Mesodermal cell (in vitro differentiated cells): Measurements from ENCODE around the gene GLTP.

Experiments used
- H3K27ac ChIP-seq: 2 replicates; pipeline ENCODE4 v1.7.0; 2013; ENCODE audit warnings: mild to moderate bottlenecking, low read depth, low read length, moderate library complexity; ENCODE audit not compliant: severe bottlenecking
- H3K36me3 ChIP-seq: 2 replicates; pipeline ENCODE4 v1.7.1; 2013; ENCODE audit warnings: mild to moderate bottlenecking, low read length, moderate library complexity; ENCODE audit not compliant: control insufficient read depth, insufficient read depth
- H3K4me1 ChIP-seq: one replicate; pipeline ENCODE4 v1.7.1; 2013; ENCODE audit warnings: mild to moderate bottlenecking, low read length; ENCODE audit not compliant: insufficient read depth, control insufficient read depth, poor library complexity, severe bottlenecking
- H3K4me3 ChIP-seq: 2 replicates; pipeline ENCODE4 v1.7.0; 2013; ENCODE audit warnings: low read length, control low read depth, mild to moderate bottlenecking; ENCODE audit not compliant: insufficient read depth, poor library complexity, severe bottlenecking; ENCODE audit errors: extremely low read depth
- H3K9me3 ChIP-seq: 2 replicates; pipeline ENCODE4 v1.7.1; 2013; ENCODE audit warnings: mild to moderate bottlenecking, low read length, moderate library complexity; ENCODE audit not compliant: control insufficient read depth
- WGBS, 2 experiments: methylation state at CpG; one replicate each; pipeline ENCODE4 v1.1.5; 2013; ENCODE audit warnings: missing lambda C conversion rate in 2 of 2; ENCODE audit not compliant: insufficient coverage in 2 of 2; 5-methylcytosine and 5-hydroxymethylcytosine counted together

The GLTP gene

DNA sequence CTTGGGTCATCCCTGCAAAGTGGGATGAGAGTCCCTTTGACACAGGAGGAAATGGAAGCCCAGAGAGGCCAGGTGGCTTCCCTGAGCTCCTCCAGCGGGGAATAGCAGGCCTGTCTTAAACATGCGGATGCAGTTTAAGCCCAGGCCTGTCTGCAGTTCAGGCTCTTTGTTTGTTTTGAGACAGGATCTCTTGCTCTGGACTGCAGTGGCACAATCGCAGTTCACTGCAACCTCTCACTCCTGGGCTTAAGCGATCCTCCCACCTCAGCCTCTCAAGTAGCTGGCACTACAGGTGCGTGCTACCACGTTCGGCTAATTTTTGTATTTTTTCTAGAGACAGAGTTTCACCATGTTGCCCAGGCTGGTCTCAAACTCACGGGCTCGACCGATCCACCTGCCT, 50.7 kb downstream of the GLTP start:
- Histone ChIP-seq H3K4me3 (no peak overlapping the region), H3K27ac (no peak overlapping the region)

DNA sequence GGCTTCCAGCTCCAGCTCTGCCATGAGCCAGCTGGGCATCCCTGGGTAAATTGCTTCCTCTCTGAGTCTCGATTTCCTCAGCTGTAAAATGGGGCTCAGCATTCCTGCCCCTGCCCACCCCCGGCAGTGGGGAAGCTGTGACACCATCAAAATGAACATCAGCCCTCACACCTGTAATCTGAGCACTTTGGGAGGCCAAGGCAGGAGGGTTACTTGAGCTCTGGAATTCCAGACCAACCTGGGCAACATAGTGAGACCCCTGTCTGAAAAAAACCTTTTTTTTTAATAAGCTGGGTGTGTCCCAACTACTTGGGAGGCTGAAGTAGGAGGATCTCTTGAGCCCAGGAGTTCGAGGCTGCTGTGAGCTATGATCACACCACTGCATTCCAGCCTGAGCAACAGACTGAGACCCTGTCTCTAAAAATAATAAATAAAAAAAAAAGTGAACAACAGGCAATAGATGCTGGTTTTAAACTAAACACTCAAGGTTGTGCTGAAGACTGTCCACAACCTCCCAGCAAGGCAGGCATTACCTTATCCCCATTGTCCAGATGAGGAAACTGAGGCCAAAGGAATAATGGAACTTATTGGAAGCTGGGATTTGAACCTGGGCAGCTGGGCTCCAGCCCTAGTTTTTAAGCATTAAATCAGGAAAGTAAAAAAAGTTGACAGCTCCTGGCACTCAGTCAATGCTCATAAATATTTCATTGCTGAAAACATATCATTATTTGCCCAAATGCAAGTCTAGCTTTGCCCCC, 51.4 kb downstream of the GLTP start:
- H3K27ac ChIP-seq, result no peak overlapping the region
- no peak overlapping the region for H3K4me3 ChIP-seq
- WGBS, 2 experiments, result 88% methylated on average over 1 of the region's 3 CpGs; no CpG with 5 or more reads in 1 of the 2 experiments
- H3K9me3 ChIP-seq, result no peaks in the 10 kb centered on the region
- H3K4me1 ChIP-seq, result no peaks in the 10 kb centered on the region
- no peaks in the 10 kb centered on the region for H3K36me3 ChIP-seq

More for the DNA sequence above, 50.7 kb downstream of the GLTP start:
- Histone ChIP-seq H3K36me3 (no peaks in the 10 kb centered on the region), H3K4me1 (no peaks in the 10 kb centered on the region), H3K9me3 (no peaks in the 10 kb centered on the region)
- WGBS, 2 experiments, result 81 to 85% methylated on average over 10 of the region's 10 CpGs

DNA sequence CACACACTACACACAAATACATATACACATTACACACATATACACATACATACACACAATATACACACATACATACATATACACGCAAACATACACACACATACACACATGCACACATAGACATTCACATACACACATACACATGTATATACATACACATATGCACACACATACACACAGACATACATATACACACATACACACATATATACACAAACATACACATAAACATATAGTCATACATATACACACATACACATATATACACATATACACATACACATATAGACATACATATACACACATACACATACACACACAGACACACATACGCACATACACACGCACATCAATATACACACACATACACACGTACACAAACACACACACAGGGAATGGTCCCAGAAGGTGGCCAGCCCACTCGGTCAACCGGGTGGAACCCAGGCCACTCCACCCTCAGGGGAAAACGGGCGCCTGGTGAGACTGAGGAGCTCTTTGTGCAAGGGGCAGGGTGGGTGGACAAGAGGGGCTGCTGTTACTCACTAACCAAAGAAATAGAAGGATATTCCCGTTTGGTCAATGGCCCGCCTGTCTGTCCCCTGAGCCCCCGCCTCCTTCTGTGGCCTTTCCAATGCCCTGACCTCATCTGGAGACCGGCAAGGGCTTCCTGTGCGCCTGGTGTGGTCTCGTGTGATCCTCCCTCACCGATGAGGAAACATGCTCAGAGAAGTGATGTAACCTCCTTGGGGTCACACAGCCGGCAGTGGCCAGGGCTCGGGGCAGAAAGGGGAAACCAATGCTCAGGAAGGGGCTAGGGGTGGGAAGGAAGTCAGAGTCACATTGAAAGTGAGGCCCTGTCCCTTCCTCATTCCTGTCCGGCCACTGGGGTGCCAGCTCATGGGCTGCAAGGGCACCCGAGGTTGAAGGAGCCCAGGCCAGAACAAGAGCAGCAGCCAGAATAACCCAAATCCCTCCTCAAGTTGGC, 52.5 kb downstream of the GLTP start:
- WGBS, 2 experiments, result 75 to 78% methylated on average over 13 to 19 of the region's 19 CpGs

DNA sequence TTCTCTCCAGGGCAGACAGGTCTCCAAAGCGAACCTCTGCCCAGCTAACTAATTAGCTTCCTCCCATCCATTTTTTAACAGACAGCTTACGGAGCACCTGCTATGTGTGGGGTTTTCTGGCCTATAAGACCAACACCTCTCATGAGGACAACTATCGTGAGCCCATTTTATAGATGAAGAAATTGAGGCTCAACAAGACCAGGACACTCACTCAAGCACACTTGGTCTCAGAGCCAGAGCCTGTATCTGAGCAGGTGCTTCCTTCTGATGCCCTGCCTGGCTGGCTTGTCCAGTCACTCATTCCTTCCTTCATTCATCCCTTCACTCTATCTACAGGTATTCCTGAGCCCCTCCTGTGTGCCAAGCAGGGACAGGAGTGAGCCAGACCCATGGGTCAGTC, 53.3 kb downstream of the GLTP start:
- 83% methylated on average over 2 of the region's 3 CpGs; no CpG with 5 or more reads in 1 of the 2 experiments for WGBS, 2 experiments
- H3K4me3 ChIP-seq, result no peak overlapping the region
- no peaks in the 10 kb centered on the region for H3K36me3 ChIP-seq
- H3K9me3 ChIP-seq, result no peaks in the 10 kb centered on the region
- H3K27ac ChIP-seq, result no peak overlapping the region
- peaks cover 8% of the 10 kb centered on the region for H3K4me1 ChIP-seq

More for the DNA sequence above, 52.5 kb downstream of the GLTP start:
- Histone ChIP-seq H3K9me3 (no peaks in the 10 kb centered on the region), H3K27ac (no peak overlapping the region), H3K4me1 (peaks cover 5% of the 10 kb centered on the region), H3K4me3 (no peak overlapping the region), H3K36me3 (no peaks in the 10 kb centered on the region)

DNA sequence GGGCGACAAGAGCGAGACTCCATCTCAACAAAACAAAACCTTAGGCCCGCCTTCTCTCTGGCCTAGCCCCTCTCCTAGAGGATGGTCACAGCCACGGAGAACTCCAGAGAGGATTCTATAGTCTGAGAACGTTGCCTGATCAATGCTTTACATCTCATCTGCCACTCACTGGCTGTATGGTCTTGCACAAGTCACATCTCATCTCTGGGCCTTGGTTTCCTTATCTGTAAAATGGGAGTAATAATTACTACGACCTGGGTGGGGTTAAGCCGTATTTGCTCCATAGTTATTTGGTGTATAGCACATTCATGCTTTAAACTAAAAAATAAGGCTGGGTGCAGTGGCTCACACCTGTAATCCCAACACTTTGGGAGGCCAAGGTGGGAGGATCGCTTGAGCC, 55.6 kb downstream of the GLTP start:
- H3K27ac ChIP-seq, result no peak overlapping the region
- H3K36me3 ChIP-seq, result no peaks in the 10 kb centered on the region
- H3K9me3 ChIP-seq, result no peaks in the 10 kb centered on the region
- WGBS, 2 experiments, result 81 to 83% methylated on average over 3 to 7 of the region's 8 CpGs
- no peak overlapping the region for H3K4me3 ChIP-seq
- peaks cover 8% of the 10 kb centered on the region for H3K4me1 ChIP-seq

DNA sequence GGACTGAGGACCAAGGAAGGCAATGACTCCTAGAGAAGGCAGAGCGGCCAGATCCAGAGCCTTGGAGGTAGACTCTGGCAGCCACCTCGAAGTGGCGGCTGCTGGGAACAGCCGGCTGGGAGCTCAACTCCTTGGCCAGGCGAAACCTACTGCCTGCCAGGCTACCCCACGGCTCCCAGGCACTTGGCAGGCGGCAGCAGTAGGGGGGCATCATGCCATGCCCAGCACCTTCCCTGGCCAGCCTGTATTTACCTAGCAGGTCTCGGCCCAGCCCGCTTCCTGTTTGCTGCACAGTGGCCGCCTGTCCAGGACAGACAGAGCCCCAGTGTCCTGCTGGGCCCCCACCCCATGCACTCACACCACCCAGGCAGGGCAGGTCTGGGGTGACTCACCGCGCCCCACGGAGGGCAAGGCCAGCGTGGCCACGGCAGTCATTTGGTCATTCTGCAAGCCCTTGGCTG, 57.4 kb downstream of the GLTP start:
- no peaks in the 10 kb centered on the region for H3K9me3 ChIP-seq
- H3K36me3 ChIP-seq, result no peaks in the 10 kb centered on the region
- no peak overlapping the region for H3K4me3 ChIP-seq
- 85 to 89% methylated on average over 14 to 15 of the region's 15 CpGs for WGBS, 2 experiments
- no peak overlapping the region for H3K27ac ChIP-seq
- H3K4me1 ChIP-seq, result peaks cover 8% of the 10 kb centered on the region

DNA sequence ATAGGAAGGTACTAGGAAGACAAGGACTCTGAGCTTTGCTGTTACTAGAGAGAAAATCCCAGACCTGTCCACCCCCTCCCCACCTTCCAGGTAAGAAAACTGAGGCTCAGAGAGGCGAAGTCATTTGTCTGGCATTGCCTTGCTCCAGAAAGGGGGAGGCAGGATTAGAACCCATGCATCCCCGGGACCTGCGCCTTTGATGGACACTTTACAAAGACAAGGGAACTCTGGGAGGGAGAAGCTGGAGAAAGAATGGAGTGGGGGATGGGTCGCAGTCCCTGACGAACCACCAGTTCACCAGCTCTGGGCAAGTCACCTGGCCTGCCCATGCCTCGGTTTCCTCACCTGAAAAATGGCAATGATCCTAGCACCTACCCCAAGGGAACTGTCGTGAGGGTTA, 57.9 kb downstream of the GLTP start:
- no peak overlapping the region for H3K27ac ChIP-seq
- H3K4me1 ChIP-seq, result peaks cover 8% of the 10 kb centered on the region
- H3K36me3 ChIP-seq, result no peaks in the 10 kb centered on the region
- 80 to 83% methylated on average over 2 to 6 of the region's 7 CpGs for WGBS, 2 experiments
- no peak overlapping the region for H3K4me3 ChIP-seq
- no peaks in the 10 kb centered on the region for H3K9me3 ChIP-seq

DNA sequence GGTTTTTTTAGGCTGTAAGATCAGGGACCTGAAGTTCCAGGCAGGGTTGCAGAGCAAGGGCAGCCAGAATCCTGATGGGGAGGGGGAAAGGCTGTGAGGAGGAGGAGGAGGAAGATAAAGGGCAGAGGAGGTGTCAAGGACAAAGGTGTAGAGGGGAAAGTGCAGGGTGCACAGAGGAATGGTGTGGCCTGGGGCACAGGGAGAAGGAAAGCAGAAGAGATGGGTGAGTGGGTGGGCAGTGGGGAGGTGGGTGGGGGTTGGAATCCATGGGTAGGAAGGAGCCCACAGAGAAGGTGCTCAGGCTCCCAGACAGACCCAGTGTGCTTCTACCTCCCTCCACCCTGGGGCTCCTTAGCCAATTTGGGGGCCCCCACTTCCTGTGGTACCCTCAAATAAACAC, 58.4 kb downstream of the GLTP start:
- peaks cover 8% of the 10 kb centered on the region for H3K4me1 ChIP-seq
- H3K9me3 ChIP-seq, result no peaks in the 10 kb centered on the region
- no peak overlapping the region for H3K27ac ChIP-seq
- H3K4me3 ChIP-seq, result no peak overlapping the region
- no peaks in the 10 kb centered on the region for H3K36me3 ChIP-seq

DNA sequence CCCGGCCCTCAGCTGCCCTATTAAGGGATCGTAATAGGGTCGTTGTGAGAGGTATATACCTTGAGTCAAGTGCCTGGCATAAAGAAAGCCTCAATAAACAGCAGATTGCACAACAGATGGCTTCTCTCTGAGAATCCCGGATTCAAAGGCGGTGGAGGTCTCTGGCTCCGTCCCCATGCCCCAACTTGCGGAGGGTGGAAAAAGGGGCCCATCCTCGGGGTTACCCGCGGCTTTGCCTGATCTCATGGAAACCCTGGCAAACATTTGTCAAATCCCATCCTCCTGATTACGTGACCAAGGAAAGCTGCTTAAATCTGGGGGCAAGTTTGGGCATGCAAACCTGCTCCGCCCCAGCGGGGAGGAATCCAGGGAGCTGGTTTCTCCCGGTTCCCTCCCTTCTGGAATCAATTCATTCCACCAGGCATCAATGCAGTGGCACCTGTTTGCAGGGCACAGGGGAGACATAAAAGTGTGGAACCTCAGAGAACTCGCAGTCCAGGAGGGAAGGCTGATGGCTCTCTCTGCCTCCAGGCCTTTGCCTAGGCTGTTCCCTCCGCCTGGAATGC, 59.4 kb downstream of the GLTP start:
- no peak overlapping the region for H3K27ac ChIP-seq
- 88 to 96% methylated on average over 13 to 15 of the region's 16 CpGs for WGBS, 2 experiments
- no peaks in the 10 kb centered on the region for H3K36me3 ChIP-seq
- H3K4me1 ChIP-seq, result peaks cover 8% of the 10 kb centered on the region
- H3K9me3 ChIP-seq, result no peaks in the 10 kb centered on the region
- H3K4me3 ChIP-seq, result no peak overlapping the region

DNA sequence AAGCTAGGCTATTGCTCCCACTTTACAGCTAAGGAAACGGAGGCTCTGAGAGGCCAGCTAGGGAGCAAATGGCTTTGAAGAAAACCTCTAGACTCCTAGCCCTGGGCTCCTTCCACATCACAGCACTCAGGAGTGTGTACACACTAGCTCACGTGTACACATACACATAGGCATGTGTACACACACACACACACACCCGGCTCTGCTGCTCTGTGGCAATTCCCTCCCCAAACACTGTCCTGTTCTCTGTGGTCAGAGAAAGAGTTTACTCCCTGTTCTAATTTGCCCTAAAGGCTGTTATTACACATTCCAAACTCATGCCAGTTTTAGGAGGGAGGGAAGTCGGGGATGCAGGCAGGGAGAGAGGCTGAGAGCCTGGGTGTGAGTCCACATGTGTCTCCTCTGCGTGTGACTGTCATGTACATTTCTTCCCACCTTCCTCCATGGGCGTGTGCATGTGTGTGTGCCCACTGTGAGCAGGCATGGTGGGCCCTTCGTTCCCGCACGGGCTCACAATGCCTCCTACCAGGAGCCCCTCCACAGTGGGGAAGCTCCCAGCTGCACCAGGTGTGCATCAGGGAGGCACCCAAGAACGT, 61.3 kb downstream of the GLTP start:
- no peak overlapping the region for H3K27ac ChIP-seq
- peaks cover 8% of the 10 kb centered on the region for H3K4me1 ChIP-seq
- H3K9me3 ChIP-seq, result peaks cover 3% of the 10 kb centered on the region
- 91 to 94% methylated on average over 7 to 9 of the region's 10 CpGs for WGBS, 2 experiments
- peaks cover 2% of the 10 kb centered on the region for H3K36me3 ChIP-seq
- H3K4me3 ChIP-seq, result no peak overlapping the region
